NCI-H146 treated with DMSO at 0.1 percent for 48 hours (cell line): ENCODE results near the gene MPPED1.

Source experiments
- DNase-seq: peaks from one replicate; lab custom pipeline; 2025; ENCODE audit not compliant: unreplicated experiment; lab: John Stamatoyannopoulos, UW

The MPPED1 gene

GRCh38 chr22:43514476-43515157, 102.8 kb downstream of the MPPED1 start:
- no peak for DNase-seq

GRCh38 chr22:43515411-43515810, 103.6 kb downstream of the MPPED1 start:
- DNase-seq, result no peak

- DNase-seq, result no peak
These were observed 104.1 kb downstream of the MPPED1 start for GRCh38 chr22:43515902-43516301.

GRCh38 chr22:43516386-43516785, 104.6 kb downstream of the MPPED1 start:
- DNase-seq, result no peak

- DNase-seq, result no peak
These were observed 105.3 kb downstream of the MPPED1 start for GRCh38 chr22:43516996-43517635.

- no peak for DNase-seq
These were observed 108.8 kb downstream of the MPPED1 start for GRCh38 chr22:43520632-43521039.

- no peak for DNase-seq
These were observed 109.9 kb downstream of the MPPED1 start for GRCh38 chr22:43521716-43522115.

GRCh38 chr22:43526117-43526655, 114.4 kb downstream of the MPPED1 start:
- no peak for DNase-seq

- no peak for DNase-seq
These were observed 115.1 kb downstream of the MPPED1 start for GRCh38 chr22:43526946-43527345.

- no peak for DNase-seq
These were observed 117.0 kb downstream of the MPPED1 start for GRCh38 chr22:43528601-43529360.

- DNase-seq, result no peak
These were observed 117.6 kb downstream of the MPPED1 start for GRCh38 chr22:43529461-43529860.

GRCh38 chr22:43529934-43530333, 118.1 kb downstream of the MPPED1 start:
- no peak for DNase-seq

GRCh38 chr22:43530349-43531201, 118.8 kb downstream of the MPPED1 start:
- DNase-seq, result no peak

GRCh38 chr22:43531651-43532050, 119.8 kb downstream of the MPPED1 start:
- DNase-seq, result no peak

- DNase-seq, result no peak
These were observed 120.7 kb downstream of the MPPED1 start for GRCh38 chr22:43532301-43533155.

GRCh38 chr22:43533156-43533530, 121.3 kb downstream of the MPPED1 start:
- DNase-seq, result no peak

- no peak for DNase-seq
These were observed 122.0 kb downstream of the MPPED1 start for GRCh38 chr22:43533656-43534428.

GRCh38 chr22:43534916-43535315, 123.1 kb downstream of the MPPED1 start:
- DNase-seq, result no peak

- no peak for DNase-seq
These were observed 123.5 kb downstream of the MPPED1 start for GRCh38 chr22:43535336-43535735.
